ENCODE results near the gene INCENP.

The INCENP gene

GRCh38 chr11:62141111-62142042 lies 17.6 kb downstream of the INCENP start:
- DNase-seq: no peak

- no peak for DNase-seq
These were observed 18.2 kb downstream of the INCENP start for GRCh38 chr11:62142043-62142375.

DNA sequence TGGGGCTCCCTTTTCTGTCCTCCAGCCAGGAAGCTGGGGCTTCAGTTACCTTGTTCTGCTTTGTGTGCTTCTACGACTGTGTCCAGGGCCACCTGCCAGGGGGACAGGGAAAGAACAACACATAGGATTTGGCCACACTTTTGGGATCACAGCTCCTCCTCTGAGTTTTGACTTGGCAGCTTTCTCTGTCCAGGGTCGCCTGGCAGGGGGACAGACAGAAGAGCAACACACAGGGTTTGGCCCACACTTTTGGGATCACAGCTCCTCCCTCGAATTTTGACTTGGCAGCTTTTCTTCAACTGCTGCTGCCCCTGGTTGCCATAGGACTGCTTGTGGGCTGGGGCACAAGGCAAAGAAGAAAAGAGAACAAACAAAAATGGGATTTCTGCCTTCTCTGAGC lies 19.1 kb downstream of the INCENP start:
- DNase-seq: no peak

DNA sequence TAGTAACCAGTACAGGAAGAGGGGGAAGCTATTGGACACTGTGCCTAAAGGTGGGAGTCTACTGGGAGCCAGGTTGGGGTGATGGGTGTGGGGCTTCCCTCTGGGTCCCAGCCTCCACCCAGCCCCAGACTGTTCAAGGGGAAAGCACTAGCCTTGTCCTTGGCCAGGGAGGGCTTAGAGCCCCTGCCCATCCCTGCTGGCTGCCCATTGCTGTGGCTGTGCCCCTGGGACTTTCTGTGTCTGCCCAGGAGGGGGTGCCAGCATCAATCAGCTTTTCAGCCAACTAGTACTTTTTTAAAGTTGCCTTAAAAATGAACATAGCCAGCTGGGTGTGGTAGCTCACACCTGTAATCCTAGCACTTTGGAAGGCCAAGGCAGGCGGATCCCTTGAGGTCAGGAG lies 19.9 kb downstream of the INCENP start:
- DNase-seq: no peak

- DNase-seq: no peak
These were observed 20.9 kb downstream of the INCENP start for GRCh38 chr11:62144641-62145255.

- DNase-seq: no peak
These were observed 21.6 kb downstream of the INCENP start for GRCh38 chr11:62145261-62145871.

DNA sequence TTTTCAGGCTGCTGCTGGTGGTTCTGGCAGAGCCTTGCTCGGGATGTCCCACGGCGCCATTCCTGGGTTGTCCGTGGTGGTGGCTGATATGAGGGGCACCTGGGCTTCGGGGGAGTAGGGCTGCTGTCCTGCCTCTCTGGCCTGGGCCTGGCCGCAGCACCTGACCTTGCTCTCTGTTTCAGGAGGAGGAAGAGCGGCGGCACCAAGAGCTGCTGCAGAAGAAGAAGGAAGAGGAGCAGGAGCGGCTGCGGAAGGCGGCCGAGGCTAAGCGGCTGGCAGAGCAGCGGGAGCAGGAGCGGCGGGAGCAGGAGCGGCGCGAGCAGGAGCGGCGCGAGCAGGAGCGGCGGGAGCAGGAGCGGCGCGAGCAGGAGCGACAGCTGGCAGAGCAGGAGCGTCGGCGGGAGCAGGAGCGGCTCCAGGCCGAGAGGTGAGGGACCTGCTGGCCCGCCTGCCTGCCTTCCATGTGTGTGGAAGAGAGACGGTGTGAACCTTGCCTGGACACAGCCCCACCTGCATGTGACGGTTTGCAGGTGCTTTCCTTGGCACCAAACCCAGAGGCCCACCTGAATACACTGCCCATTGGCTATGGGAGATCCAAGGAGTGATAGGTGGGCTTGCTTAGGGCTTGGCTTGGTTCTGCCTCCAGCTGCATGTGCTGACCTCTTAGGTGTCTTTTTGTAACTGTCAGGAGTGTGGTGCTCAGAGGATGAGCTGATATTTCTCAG lies 22.8 kb downstream of the INCENP start:
- DNase-seq: no peak

GRCh38 chr11:62147545-62147944 lies 23.7 kb downstream of the INCENP start:
- DNase-seq: no peak

- no peak for DNase-seq
These were observed 24.6 kb downstream of the INCENP start for GRCh38 chr11:62148271-62148980.

DNA sequence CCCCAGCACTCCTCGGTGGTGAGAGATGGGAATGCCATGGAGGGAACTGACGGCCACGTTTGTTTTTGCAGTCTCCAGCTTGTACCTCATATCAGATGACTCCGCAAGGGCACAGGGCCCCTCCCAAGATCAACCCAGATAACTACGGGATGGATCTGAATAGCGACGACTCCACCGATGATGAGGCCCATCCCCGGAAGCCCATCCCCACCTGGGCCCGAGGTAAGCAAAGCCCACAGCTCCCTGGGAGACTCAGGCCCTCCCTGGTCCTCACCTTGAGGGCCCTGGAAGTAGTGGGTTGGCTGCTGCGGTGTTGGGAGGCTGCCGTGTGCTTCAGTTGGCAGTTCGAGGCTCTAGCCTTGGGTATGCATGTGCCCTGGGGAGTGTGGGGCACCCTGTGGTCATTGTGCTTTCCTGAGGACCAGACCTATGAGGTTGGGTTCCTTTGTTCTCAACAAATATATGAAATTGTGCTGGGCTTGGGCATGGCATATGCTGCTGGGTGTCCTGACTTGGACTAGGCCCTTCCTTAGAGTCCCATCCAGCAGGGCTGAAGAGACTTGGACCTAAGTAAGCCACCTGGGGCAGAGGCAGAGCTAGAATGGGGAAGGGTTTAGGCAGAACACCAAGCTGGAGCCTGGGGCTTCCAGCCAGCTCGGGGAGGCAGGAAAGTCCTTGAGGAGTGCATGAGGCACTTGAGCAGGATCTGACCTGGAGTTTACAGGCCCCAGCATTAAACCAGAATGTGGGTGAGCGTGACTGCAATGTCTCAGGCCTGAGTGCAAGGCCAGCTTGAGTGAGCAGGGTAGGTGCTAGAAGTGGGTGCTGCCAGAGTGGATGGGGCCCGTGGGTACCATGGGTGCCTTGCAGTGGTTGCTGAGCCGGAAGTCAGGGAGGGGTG lies 26.4 kb downstream of the INCENP start:
- DNase-seq: no peak

GRCh38 chr11:62150887-62151736 lies 27.3 kb downstream of the INCENP start:
- no peak for DNase-seq

GRCh38 chr11:62151737-62152102 lies 27.9 kb downstream of the INCENP start:
- no peak for DNase-seq

DNA sequence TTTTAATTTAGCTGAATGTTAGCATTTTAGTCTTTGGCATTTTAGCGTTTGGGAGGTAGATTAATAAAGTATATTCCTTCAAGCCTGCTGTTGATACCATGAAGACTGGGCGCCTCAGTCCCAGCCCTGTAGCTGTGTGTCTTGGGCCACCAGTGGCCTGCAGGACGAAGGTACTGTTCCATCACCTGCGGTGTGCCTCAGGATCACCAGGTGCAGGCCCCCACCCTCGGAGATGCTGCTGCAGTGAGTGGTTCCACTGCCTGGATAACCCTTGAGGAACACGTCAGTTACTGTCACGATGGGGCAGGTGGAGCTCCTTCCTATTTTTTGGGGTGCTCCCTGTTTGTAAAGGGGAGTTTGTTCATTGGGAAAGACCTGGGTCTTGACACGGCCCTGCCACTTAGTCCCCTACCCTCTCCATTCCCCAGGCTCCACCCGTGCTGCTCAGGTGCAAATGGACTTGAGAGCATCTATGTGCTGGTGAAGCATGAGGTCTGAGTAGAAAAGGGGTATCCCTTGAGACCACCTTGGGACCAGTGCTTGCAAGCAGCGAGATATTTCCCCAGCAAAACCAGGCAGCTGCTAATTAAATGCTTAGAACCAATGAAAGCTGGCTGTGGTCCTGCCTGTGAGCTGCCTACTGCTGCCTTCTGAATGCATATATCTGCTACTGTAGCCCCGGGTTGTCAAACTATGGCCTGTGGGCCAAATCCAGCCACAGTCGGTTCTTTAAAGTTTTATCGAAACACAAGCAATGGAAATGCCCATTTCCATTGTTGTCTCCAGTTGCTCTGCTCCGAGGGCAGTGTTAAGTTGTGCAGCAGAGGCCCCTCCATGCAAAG lies 28.7 kb downstream of the INCENP start:
- no peak for DNase-seq

GRCh38 chr11:62153087-62153395 lies 29.2 kb downstream of the INCENP start:
- no peak for DNase-seq

DNA sequence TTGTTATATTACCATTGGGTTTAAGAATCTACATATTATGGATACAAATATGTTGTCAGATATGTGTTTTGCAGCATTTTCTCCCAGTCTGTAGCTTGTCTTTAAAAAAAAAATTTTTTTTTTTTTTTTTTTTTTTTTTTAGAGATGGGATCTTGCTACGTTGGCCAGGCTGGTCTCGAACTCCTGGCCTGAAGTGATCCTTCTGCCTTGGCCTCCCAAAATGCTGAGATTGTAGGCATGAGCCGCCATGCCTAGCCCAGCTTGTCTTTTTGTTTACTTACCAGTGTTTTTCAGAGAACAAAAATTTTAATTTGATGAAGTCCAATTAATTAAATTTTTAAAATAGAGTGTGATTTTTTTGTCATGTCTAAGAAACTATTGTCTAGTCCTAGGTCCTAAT lies 29.8 kb downstream of the INCENP start:
- no peak for DNase-seq

GRCh38 chr11:62157603-62158002 lies 33.8 kb downstream of the INCENP start:
- DNase-seq: no peak

DNA sequence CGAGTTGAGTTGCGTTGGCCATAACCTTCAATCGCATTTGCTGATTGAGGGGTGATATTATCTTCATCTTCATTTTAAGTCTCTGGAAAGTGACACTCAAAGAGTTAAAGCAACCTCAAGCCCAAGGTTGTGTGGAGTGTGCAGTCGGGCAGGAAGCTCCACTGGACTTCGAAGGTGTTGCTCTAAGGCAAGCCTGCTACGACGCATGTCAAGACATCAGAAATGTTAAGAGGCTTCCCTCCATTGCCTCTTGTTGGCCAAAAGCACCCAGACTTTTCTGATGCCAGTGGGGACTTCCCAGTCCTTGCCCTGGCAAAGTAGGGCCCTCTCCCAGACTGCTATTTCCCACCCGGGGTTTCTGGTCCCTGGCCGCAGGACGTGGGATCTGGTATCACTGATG lies 42.6 kb downstream of the INCENP start:
- DNase-seq: no peak

- DNase-seq: no peak
These were observed 45.6 kb downstream of the INCENP start for GRCh38 chr11:62169448-62169847.

- DNase-seq: no peak
These were observed 46.1 kb downstream of the INCENP start for GRCh38 chr11:62169935-62170334.

- DNase-seq: peak; percentile 76
These were observed 47.5 kb downstream of the INCENP start for GRCh38 chr11:62171261-62171723.
